Prostate gland (tissue), 2 donors: ENCODE data around the gene SEPTIN2. TPM values are rescaled to one million over a fixed set of nuclear protein-coding genes. Genes with fewer than 3 reads are reported as not detected.
"Not testable (repeated sequence)": the region's sequence is repeated elsewhere in the genome, so short reads cannot be mapped to it uniquely, and the experiment has no call there.

Experiments used
- DNase-seq: peaks from one replicate; pipeline ENCODE4 v3.0.0-alpha.2; 2019; ENCODE audit warnings: low spot score
- H3K27ac ChIP-seq, 2 donors: fragments of 200-600 bp; sonication (generic); 2 replicates each; pipeline ENCODE4 v1.5.1; 2017 to 2019
- H3K27me3 ChIP-seq: fragments of 200-600 bp; sonication (generic); replicated peaks from 2 replicates; pipeline ENCODE4 v1.5.1; 2019; ENCODE audit not compliant: insufficient read depth
- H3K36me3 ChIP-seq, 2 donors: fragments of 200-600 bp; sonication (generic); 1 replicate in 1 of 2; 2 replicates in 1 of 2; pipeline versions ENCODE4 v1.5.1 to v1.8.1; 2017 to 2019
- H3K4me1 ChIP-seq: fragments of 200-600 bp; sonication (generic); replicated peaks from 2 replicates; pipeline ENCODE4 v1.5.1; 2019
- H3K4me3 ChIP-seq, 2 donors: fragments of 200-600 bp; sonication (generic); 2 replicates each; pipeline ENCODE4 v1.5.1; 2017 to 2019
- H3K9me3 ChIP-seq: fragments of 200-600 bp; sonication (generic); 2 replicates; pipeline ENCODE4 v1.5.1; 2017
- CTCF ChIP-seq, 4 experiments: fragments of 200-600 bp in 2 of 4; fragments of 450-650 bp in 2 of 4; sonication (generic) in 2 of 4; IDR thresholded peaks; 1 replicate in 3 of 4; 2 replicates in 1 of 4; pipeline ENCODE4 v1.5.1; 2016 to 2019; ENCODE audit warnings: antibody characterized with exemption in 4 of 4, mild to moderate bottlenecking in 2 of 4, moderate library complexity in 2 of 4
- POLR2A ChIP-seq: fragments of 450-650 bp; IDR thresholded peaks from one replicate; pipeline ENCODE4 v1.6.1; 2016; ENCODE audit warnings: antibody characterized with exemption, mild to moderate bottlenecking
- POLR2AphosphoS5 ChIP-seq: sonication (generic); formaldehyde crosslinking; IDR thresholded peaks from one replicate; pipeline ENCODE4 v1.6.1; 2017; ENCODE audit warnings: antibody characterized with exemption
- WGBS: methylation state at CpG from one replicate; pipeline ENCODE4 v1.1.5; 2018; 5-methylcytosine and 5-hydroxymethylcytosine counted together
- intact Hi-C: fragments of 100-400 bp; cut with DNase I; formaldehyde crosslinking; loops from one replicate; pipeline ENCODE4 v1.14.2; 2022
- total RNA-seq, 2 donors: library from RNA; depleted of rRNA; stranded (reverse); fragments of >200 nt; gene quantifications; one replicate each; pipeline ENCODE4 v1.1.0, GENCODE V29; 2016

SEPTIN2 gene
- total RNA-seq, 2 donors from 2014 or later, result 202 to 284 TPM

- Histone ChIP-seq H3K36me3 (no peaks in the 10 kb centered on the region), H3K4me1 (peaks cover 11% of the 10 kb centered on the region), H3K4me3 (peak overlapping the region in 1 of 2 donors; percentile 88), H3K27me3 (no peaks in the 10 kb centered on the region), H3K9me3 (no peaks in the 10 kb centered on the region), H3K27ac (peak overlapping the region; percentile 98)
- TF ChIP-seq CTCF (IDR thresholded peaks at IDR 0.05) (no peak), POLR2AphosphoS5 (no peak), POLR2A (no peak)
- intact Hi-C loops, result loop anchor here (5.0 to 10.0 kb wide), 2 partner anchors 190 to 317 kb away; partner anchors contain the start of genes ATG4B, STK25 and THAP4
- no peak for DNase-seq
- 48% methylated on average over 4 of the region's 4 CpGs for WGBS
Observed at GRCh38 chr2:241317391-241317790, 1.7 kb downstream of the SEPTIN2 start.

GRCh38 chr2:241318830-241319229 lies 3.1 kb downstream of the SEPTIN2 start:
- H3K27me3 ChIP-seq, H3K27ac ChIP-seq, DNase-seq, H3K36me3 ChIP-seq, H3K9me3 ChIP-seq, H3K4me3 ChIP-seq: not testable (repeated sequence)
- H3K4me1 ChIP-seq, result peaks cover 11% of the 10 kb centered on the region
- WGBS, result 94% methylated on average over 6 of the region's 6 CpGs
- intact Hi-C loops, result loop anchor here (5.0 to 10.0 kb wide), 2 partner anchors 188 to 316 kb away; partner anchors contain the start of genes ATG4B, STK25 and THAP4

GRCh38 chr2:241320394-241320793 lies 4.7 kb downstream of the SEPTIN2 start:
- no peak for TF ChIP-seq POLR2AphosphoS5
- TF ChIP-seq CTCF (IDR thresholded peaks at IDR 0.05), result no peak
- no peak for TF ChIP-seq POLR2A
- intact Hi-C loops, result no loop called here
- no peak for DNase-seq
- Histone ChIP-seq H3K4me1 (peaks cover 11% of the 10 kb centered on the region), H3K9me3 (no peaks in the 10 kb centered on the region), H3K27ac (peak overlapping the region in 1 of 2 donors; percentile 30), H3K4me3 (no peak overlapping the region), H3K27me3 (no peaks in the 10 kb centered on the region), H3K36me3 (no peaks in the 10 kb centered on the region)
- WGBS, result 95% methylated on average over 8 of the region's 8 CpGs

- 19% methylated on average over 1 of the region's 1 CpG for WGBS
- no peak for TF ChIP-seq POLR2A
- TF ChIP-seq CTCF (IDR thresholded peaks at IDR 0.05), result no peak
- TF ChIP-seq POLR2AphosphoS5, result no peak
- H3K9me3 ChIP-seq, result no peaks in the 10 kb centered on the region
- H3K4me3 ChIP-seq, result no peak overlapping the region
- intact Hi-C loops, result no loop called here
- peak overlapping the region in 1 of 2 donors; percentile 30 for H3K27ac ChIP-seq
- DNase-seq, result no peak
- H3K4me1 ChIP-seq, result peaks cover 11% of the 10 kb centered on the region
- no peaks in the 10 kb centered on the region for H3K27me3 ChIP-seq
- H3K36me3 ChIP-seq, result no peaks in the 10 kb centered on the region
Observed at GRCh38 chr2:241321033-241321432, 5.3 kb downstream of the SEPTIN2 start.

GRCh38 chr2:241321886-241322285 lies 6.2 kb downstream of the SEPTIN2 start:
- TF ChIP-seq POLR2A (no peak), POLR2AphosphoS5 (no peak)
- Histone ChIP-seq H3K9me3 (no peaks in the 10 kb centered on the region), H3K4me1 (peaks cover 11% of the 10 kb centered on the region), H3K27ac (peak overlapping the region in 1 of 2 donors; percentile 30), H3K4me3 (no peak overlapping the region), H3K36me3 (no peaks in the 10 kb centered on the region), H3K27me3 (no peaks in the 10 kb centered on the region)
- DNase-seq, result no peak
- intact Hi-C loops, result no loop called here
- WGBS, result 45% methylated on average over 1 of the region's 1 CpG

GRCh38 chr2:241323778-241324177 lies 8.1 kb downstream of the SEPTIN2 start:
- 72% methylated on average over 5 of the region's 5 CpGs for WGBS
- Histone ChIP-seq H3K4me3 (no peak overlapping the region), H3K4me1 (peaks cover 11% of the 10 kb centered on the region), H3K27me3 (no peaks in the 10 kb centered on the region), H3K27ac (no peak overlapping the region), H3K9me3 (no peaks in the 10 kb centered on the region), H3K36me3 (no peaks in the 10 kb centered on the region)
- intact Hi-C loops, result no loop called here
- TF ChIP-seq POLR2AphosphoS5, result no peak
- TF ChIP-seq CTCF (IDR thresholded peaks at IDR 0.05), result no peak
- TF ChIP-seq POLR2A, result no peak
- no peak for DNase-seq
